ENCODE measurements around the gene FAM200B.

Gene FAM200B

GRCh38 chr4:15668566-15669435 lies 12.8 kb upstream of the FAM200B start:
- DNase-seq = no peak

- DNase-seq = no peak
Observed at GRCh38 chr4:15670576-15670975, 11.1 kb upstream of the FAM200B start.

- DNase-seq = no peak
Observed at GRCh38 chr4:15672101-15672500, 9.5 kb upstream of the FAM200B start.

GRCh38 chr4:15673337-15673736 lies 8.3 kb upstream of the FAM200B start:
- DNase-seq = no peak

- DNase-seq = no peak
Observed at GRCh38 chr4:15674046-15674445, 7.6 kb upstream of the FAM200B start.

- no peak for DNase-seq
Observed at GRCh38 chr4:15674926-15675325, 6.7 kb upstream of the FAM200B start.

GRCh38 chr4:15675356-15675755 lies 6.3 kb upstream of the FAM200B start:
- DNase-seq = no peak

GRCh38 chr4:15676039-15676438 lies 5.6 kb upstream of the FAM200B start:
- DNase-seq = no peak

- DNase-seq = no peak
Observed at GRCh38 chr4:15676899-15677298, 4.7 kb upstream of the FAM200B start.

- no peak for DNase-seq
Observed at GRCh38 chr4:15677507-15677988, 4.1 kb upstream of the FAM200B start.

GRCh38 chr4:15681067-15681371 lies 608 bp upstream of the FAM200B start:
- DNase-seq = no peak

GRCh38 chr4:15682242-15683142 lies 865 bp downstream of the FAM200B start:
- DNase-seq = peak; percentile 6

- no peak for DNase-seq
Observed at GRCh38 chr4:15683143-15683495, 1.5 kb downstream of the FAM200B start.

GRCh38 chr4:15684498-15684897 lies 2.9 kb downstream of the FAM200B start:
- no peak for DNase-seq

- DNase-seq = no peak
Observed at GRCh38 chr4:15688051-15688450, 6.4 kb downstream of the FAM200B start.

GRCh38 chr4:15689540-15689939 lies 7.9 kb downstream of the FAM200B start:
- DNase-seq = no peak

- DNase-seq = no peak
Observed at GRCh38 chr4:15690020-15690809, 8.6 kb downstream of the FAM200B start.

- DNase-seq = no peak
Observed at GRCh38 chr4:15691346-15692135, 9.9 kb downstream of the FAM200B start.

- no peak for DNase-seq
Observed at GRCh38 chr4:15692602-15693001, 11.0 kb downstream of the FAM200B start.

- no peak for DNase-seq
Observed at GRCh38 chr4:15694431-15694830, 12.8 kb downstream of the FAM200B start.

GRCh38 chr4:15695240-15695699 lies 13.6 kb downstream of the FAM200B start:
- DNase-seq = no peak

GRCh38 chr4:15695729-15696128 lies 14.1 kb downstream of the FAM200B start:
- DNase-seq = no peak
